Right lobe of liver (tissue), 6 donors: Measurements from ENCODE around the gene LRRC45. TPM values are rescaled to one million over a fixed set of nuclear protein-coding genes. Genes with fewer than 3 reads are reported as not detected.
"Not testable (repeated sequence)": the region's sequence is repeated elsewhere in the genome, so short reads cannot be mapped to it uniquely, and the experiment has no call there.

ENCODE experiments used
- ATAC-seq, 4 donors: fragments of 200-7000 bp; cut with Tn5 transposase; one replicate each; pipeline ENCODE4 v1.9.1; 2020; ENCODE audit warnings: mild to moderate bottlenecking in 4 of 4, moderate library complexity in 4 of 4
- DNase-seq, 3 donors: peaks; one replicate each; pipeline ENCODE4 v3.0.0-alpha.2; 2020
- H3K27ac ChIP-seq, 3 donors: fragments of 200-600 bp; one replicate each; pipeline ENCODE4 v1.8.0; 2022
- H3K27me3 ChIP-seq, 2 donors: fragments of 200-600 bp; one replicate each; pipeline ENCODE4 v1.8.0; 2022
- H3K36me3 ChIP-seq, 4 donors: fragments of 200-600 bp; sonication (generic) in 1 of 4; one replicate each; pipeline versions ENCODE4 v1.5.1 to v1.8.0; 2017 to 2022; ENCODE audit warnings: control low read depth in 1 of 4
- H3K4me1 ChIP-seq, 4 donors: fragments of 200-600 bp; sonication (generic) in 1 of 4; one replicate each; pipeline versions ENCODE4 v1.5.1 to v1.8.0; 2017 to 2022; ENCODE audit warnings: control low read depth in 1 of 4
- H3K4me3 ChIP-seq, 3 donors: fragments of 200-600 bp; one replicate each; pipeline ENCODE4 v1.8.0; 2022
- H3K9me3 ChIP-seq, 4 donors: fragments of 200-600 bp; sonication (generic) in 1 of 4; one replicate each; pipeline versions ENCODE4 v1.5.1 to v1.8.0; 2017 to 2022; ENCODE audit warnings: control low read depth in 1 of 4
- POLR2A ChIP-seq: fragments of 450-650 bp; IDR thresholded peaks from one replicate; pipeline ENCODE4 v1.6.1; 2017; ENCODE audit warnings: antibody characterized with exemption, mild to moderate bottlenecking
- WGBS: methylation state at CpG from one replicate; pipeline ENCODE4 v1.1.6; 2018; ENCODE audit warnings: low coverage, low lambda C conversion rate; ENCODE audit not compliant: insufficient coverage; ENCODE audit errors: missing lambda C conversion rate; 5-methylcytosine and 5-hydroxymethylcytosine counted together
- intact Hi-C, 2 donors: fragments of 100-400 bp; cut with DNase I; formaldehyde crosslinking; loops; one replicate each; pipeline versions ENCODE4 v1.11.2 to v1.14.1; 2022
- total RNA-seq, 6 experiments: library from RNA; depleted of rRNA in 2 of 6; stranded (reverse); fragments of >200 nt in 2 of 6; fragmentation: NEBNext Ultra II Directional in 3 of 6; extraction: Animal tissue kit (Norgen Biotek cat#: 25700) in 3 of 6; gene quantifications; one replicate each; pipeline versions ENCODE4 v1.1.0 to v1.2.4, GENCODE V29; 2016 to 2023
- TF ChIP-seq, protein P1 (sequence below), 4 donors: fragments of 200-600 bp in 3 of 4; fragments of 450-650 bp in 1 of 4; IDR thresholded peaks; one replicate each; pipeline versions ENCODE4 v1.5.1 to v1.8.0; 2016 to 2022; ENCODE audit warnings: antibody characterized with exemption in 4 of 4, mild to moderate bottlenecking in 2 of 4
- donor health status: DM: no; HTN: yes; CAD: no.
- donor health status: DM: no; HTN: no; CAD: no.
- donor health status: DM: no; HTN: no; CAD: no.
- donor health status: DM: no; HTN: yes; CAD: no.
- donor health status: DM: no; HTN: yes; CAD: no.

The LRRC45 gene
- total RNA-seq, 6 experiments from 2014 or later = 4.9 to 15.6 (median 11.9) TPM

DNA sequence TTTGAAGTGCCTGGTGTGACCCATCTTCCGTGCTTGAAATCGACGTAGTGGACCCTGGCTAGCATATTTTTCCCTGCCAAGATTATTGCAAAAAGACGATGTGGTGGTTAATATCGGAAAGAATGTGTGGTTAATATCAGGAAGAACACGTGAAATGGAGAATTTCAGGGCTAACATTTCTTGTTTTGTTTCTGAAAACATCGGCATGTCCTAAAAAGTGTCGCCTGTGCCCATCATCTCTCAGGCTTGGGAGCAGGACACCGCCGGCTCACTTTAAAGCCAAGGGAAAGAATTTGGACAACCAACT lies 14.7 kb downstream of the LRRC45 start:
- peak overlapping the region in 2 of 3 donors; percentile 56 to 89 for H3K27ac ChIP-seq
- H3K36me3 ChIP-seq = peaks cover 0 to 16% (median 0%) of the 10 kb centered on the region in 4 donors
- intact Hi-C loops = loop anchor here (10.0 kb wide), 2 partner anchors 47 to 57 kb away; partner anchors contain the start of gene FASN (in 1 of the 2)
- DNase-seq (no peak), ATAC-seq (no peak)
- no peaks in the 10 kb centered on the region for H3K27me3 ChIP-seq
- 4% methylated on average over 10 of the region's 10 CpGs for WGBS
- H3K9me3 ChIP-seq = no peaks in the 10 kb centered on the region
- no peak for TF ChIP-seq POLR2A
- TF ChIP-seq, protein P1, sequence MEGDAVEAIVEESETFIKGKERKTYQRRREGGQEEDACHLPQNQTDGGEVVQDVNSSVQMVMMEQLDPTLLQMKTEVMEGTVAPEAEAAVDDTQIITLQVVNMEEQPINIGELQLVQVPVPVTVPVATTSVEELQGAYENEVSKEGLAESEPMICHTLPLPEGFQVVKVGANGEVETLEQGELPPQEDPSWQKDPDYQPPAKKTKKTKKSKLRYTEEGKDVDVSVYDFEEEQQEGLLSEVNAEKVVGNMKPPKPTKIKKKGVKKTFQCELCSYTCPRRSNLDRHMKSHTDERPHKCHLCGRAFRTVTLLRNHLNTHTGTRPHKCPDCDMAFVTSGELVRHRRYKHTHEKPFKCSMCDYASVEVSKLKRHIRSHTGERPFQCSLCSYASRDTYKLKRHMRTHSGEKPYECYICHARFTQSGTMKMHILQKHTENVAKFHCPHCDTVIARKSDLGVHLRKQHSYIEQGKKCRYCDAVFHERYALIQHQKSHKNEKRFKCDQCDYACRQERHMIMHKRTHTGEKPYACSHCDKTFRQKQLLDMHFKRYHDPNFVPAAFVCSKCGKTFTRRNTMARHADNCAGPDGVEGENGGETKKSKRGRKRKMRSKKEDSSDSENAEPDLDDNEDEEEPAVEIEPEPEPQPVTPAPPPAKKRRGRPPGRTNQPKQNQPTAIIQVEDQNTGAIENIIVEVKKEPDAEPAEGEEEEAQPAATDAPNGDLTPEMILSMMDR (IDR thresholded peaks at IDR 0.05) = no peak
- peaks cover 0 to 47% (median 16%) of the 10 kb centered on the region in 4 donors for H3K4me1 ChIP-seq
- peak overlapping the region in 2 of 3 donors; percentile 29 to 81 for H3K4me3 ChIP-seq

DNA sequence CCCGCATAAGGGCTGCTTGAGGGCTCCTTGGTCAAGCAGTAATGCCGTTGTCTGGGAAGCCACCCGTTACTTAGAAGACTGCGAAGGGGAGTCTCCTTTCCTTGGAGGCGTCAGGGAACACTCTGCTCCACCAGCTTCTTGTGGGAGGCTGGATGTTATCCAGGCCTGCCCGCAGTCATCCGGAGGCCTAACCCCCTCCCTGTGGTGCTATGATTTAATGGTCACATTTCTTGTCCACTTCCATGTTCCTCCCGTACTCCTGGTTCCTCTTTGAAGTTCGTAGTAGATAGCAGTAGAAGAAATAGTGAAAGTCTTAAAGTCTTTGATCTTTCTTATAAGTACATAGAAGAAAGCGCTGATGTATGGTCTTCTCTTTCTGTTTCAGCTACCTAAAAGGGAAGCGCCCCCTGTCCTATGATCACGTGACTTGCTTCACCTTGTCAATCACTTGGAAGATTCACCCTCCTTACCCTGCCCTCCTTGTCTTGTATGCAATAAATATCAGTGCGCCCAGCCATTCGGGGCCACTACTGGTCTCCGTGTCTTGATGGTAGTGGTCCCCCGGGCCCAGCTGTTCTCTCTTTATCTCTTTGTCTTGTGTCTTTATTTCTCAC lies 15.8 kb downstream of the LRRC45 start:
- Histone ChIP-seq H3K4me1 (peaks cover 0 to 47% (median 16%) of the 10 kb centered on the region in 4 donors), H3K27ac (peak overlapping the region in 2 of 3 donors; percentile 64 to 89), H3K36me3 (peaks cover 0 to 16% (median 0%) of the 10 kb centered on the region in 4 donors)
- not testable (repeated sequence) for H3K4me3 ChIP-seq, DNase-seq, H3K27me3 ChIP-seq, ATAC-seq, H3K9me3 ChIP-seq
- WGBS = 73% methylated on average over 11 of the region's 16 CpGs
- intact Hi-C loops = loop anchor here (10.0 kb wide), 2 partner anchors 46 to 56 kb away; partner anchors contain the start of gene FASN (in 1 of the 2)

DNA sequence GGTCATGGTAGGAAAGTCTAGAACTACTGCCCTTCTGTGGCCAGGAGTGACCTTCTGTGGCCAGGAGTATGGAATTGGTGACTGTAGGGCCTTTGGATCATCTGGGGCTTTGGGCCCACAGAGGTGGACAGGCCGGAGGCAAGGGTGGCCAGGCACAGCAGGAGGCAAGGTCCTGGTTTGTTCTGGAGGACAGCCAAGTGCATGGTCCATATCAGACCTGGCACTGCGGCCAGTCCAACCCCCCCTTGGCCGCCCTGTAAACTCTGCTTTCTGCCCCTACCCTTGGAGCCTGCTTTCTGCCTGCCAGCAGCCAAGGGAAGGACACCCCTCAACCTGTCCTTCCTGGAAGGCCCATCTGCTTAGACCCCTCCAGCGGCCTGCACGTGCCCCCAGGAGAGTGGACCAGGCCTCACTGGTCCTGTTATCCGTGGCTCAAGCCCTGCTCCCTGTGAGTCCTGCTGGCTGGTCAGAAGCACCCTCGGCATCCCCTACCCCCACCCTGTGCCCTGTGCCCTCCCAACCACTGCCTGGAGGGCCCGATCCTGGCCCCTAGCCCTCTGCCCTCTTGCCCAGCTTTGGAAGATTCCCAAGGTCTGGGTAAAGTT lies 16.7 kb downstream of the LRRC45 start:
- intact Hi-C loops = loop anchor here (10.0 kb wide), 2 partner anchors 45 to 55 kb away; partner anchors contain the start of gene FASN (in 1 of the 2)
- Histone ChIP-seq H3K27ac (peak overlapping the region in 2 of 3 donors; percentile 72 to 89), H3K27me3 (no peaks in the 10 kb centered on the region), H3K36me3 (peaks cover 0 to 16% (median 0%) of the 10 kb centered on the region in 4 donors), H3K4me3 (no peak overlapping the region), H3K4me1 (peaks cover 0 to 47% (median 16%) of the 10 kb centered on the region in 4 donors), H3K9me3 (no peaks in the 10 kb centered on the region)
- 43% methylated on average over 4 of the region's 8 CpGs for WGBS
- no peak for TF ChIP-seq POLR2A
- TF ChIP-seq, protein P1 (IDR thresholded peaks at IDR 0.05) = no peak
- DNase-seq (peak; percentile 79 to 96 (median 92)), ATAC-seq (peak; percentile 54 to 72 (median 64))

DNA sequence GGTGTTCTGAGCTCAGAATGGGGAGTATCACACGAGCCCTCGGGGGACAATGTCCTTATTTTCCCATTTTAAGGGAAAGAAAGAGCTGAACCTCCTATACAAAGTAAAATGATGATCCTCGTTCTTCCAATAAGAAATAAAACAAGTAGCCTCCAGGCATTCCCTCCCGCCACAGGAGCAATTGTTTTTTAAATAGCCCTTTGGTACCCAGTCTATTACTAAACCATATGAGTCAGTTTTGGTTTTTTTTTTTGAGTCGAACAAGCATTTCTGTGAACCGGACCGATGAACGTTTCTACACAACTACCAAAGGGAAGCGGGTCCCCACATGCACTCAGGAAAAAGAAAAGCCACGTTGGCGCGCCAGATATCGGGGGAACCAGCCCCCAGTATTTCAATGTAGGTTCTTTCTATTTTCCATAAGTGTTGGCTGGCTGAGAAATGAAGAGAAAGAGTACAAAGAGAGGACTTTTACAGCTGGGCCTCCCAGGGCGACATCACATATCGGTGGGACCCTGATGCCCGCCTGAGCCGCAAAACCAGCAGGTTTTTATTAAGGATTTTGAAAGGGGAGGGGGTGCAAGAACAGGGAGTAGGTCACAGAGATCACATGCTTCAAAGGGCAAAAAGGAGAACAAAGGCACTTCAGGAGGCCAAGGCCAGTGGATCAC lies 18.2 kb downstream of the LRRC45 start:
- H3K36me3 ChIP-seq = peaks cover 0 to 5% (median 0%) of the 10 kb centered on the region in 4 donors
- ATAC-seq = no peak
- 74% methylated on average over 17 of the region's 17 CpGs for WGBS
- H3K27me3 ChIP-seq = no peaks in the 10 kb centered on the region
- no peaks in the 10 kb centered on the region for H3K9me3 ChIP-seq
- no peak for DNase-seq
- intact Hi-C loops = no loop called here
- TF ChIP-seq, protein P1 (IDR thresholded peaks at IDR 0.05) = no peak
- no peak for TF ChIP-seq POLR2A
- H3K4me3 ChIP-seq = no peak overlapping the region
- peaks cover 0 to 33% (median 16%) of the 10 kb centered on the region in 4 donors for H3K4me1 ChIP-seq
- H3K27ac ChIP-seq = peak overlapping the region in 2 of 3 donors; percentile 21 to 89

DNA sequence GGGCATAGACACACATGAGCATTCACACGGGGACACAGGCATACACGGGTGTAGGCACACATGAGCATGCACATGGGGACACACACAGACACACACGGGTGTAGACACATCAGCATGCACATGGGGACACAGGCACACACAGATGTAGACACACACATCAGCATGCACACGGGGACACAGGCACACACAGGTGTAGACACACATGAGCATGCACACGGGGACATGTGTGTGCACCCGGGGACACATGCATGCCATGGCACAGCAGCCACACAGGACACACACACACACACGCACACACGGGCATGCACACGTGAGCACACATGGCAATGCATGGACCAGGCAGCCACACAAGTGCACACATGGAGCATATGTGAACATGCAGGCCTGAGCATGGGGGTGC lies 19.5 kb downstream of the LRRC45 start:
- H3K27me3 ChIP-seq = no peaks in the 10 kb centered on the region
- no peak overlapping the region for H3K27ac ChIP-seq
- H3K36me3 ChIP-seq = peaks cover 0 to 3% (median 0%) of the 10 kb centered on the region in 4 donors
- TF ChIP-seq, protein P1 (IDR thresholded peaks at IDR 0.05) = no peak
- TF ChIP-seq POLR2A = no peak
- intact Hi-C loops = no loop called here
- no peak for DNase-seq
- no peaks in the 10 kb centered on the region for H3K9me3 ChIP-seq
- no peak for ATAC-seq
- no CpG with 5 or more reads among the region's 9 CpGs for WGBS
- no peak overlapping the region for H3K4me3 ChIP-seq
- H3K4me1 ChIP-seq = peaks cover 0 to 30% (median 14%) of the 10 kb centered on the region in 4 donors
